Right lobe of liver (tissue), 6 donors: ENCODE results near the gene MID1. TPM values are rescaled to one million over a fixed set of nuclear protein-coding genes. Genes with fewer than 3 reads are reported as not detected.

Source experiments
- ATAC-seq, 4 donors: fragments of 200-7000 bp; cut with Tn5 transposase; one replicate each; pipeline ENCODE4 v1.9.1; 2020; ENCODE audit warnings: mild to moderate bottlenecking in 4 of 4, moderate library complexity in 4 of 4
- DNase-seq, 3 donors: peaks; one replicate each; pipeline ENCODE4 v3.0.0-alpha.2; 2020
- H3K27ac ChIP-seq, 3 donors: fragments of 200-600 bp; one replicate each; pipeline ENCODE4 v1.8.0; 2022
- H3K27me3 ChIP-seq, 2 donors: fragments of 200-600 bp; one replicate each; pipeline ENCODE4 v1.8.0; 2022
- H3K36me3 ChIP-seq, 4 donors: fragments of 200-600 bp; sonication (generic) in 1 of 4; one replicate each; pipeline versions ENCODE4 v1.5.1 to v1.8.0; 2017 to 2022; ENCODE audit warnings: control low read depth in 1 of 4
- H3K4me1 ChIP-seq, 4 donors: fragments of 200-600 bp; sonication (generic) in 1 of 4; one replicate each; pipeline versions ENCODE4 v1.5.1 to v1.8.0; 2017 to 2022; ENCODE audit warnings: control low read depth in 1 of 4
- H3K4me3 ChIP-seq, 3 donors: fragments of 200-600 bp; one replicate each; pipeline ENCODE4 v1.8.0; 2022
- H3K9me3 ChIP-seq, 4 donors: fragments of 200-600 bp; sonication (generic) in 1 of 4; one replicate each; pipeline versions ENCODE4 v1.5.1 to v1.8.0; 2017 to 2022; ENCODE audit warnings: control low read depth in 1 of 4
- CTCF ChIP-seq, 4 donors: fragments of 200-600 bp in 3 of 4; fragments of 450-650 bp in 1 of 4; IDR thresholded peaks; one replicate each; pipeline versions ENCODE4 v1.5.1 to v1.8.0; 2016 to 2022; ENCODE audit warnings: antibody characterized with exemption in 4 of 4, mild to moderate bottlenecking in 2 of 4
- POLR2A ChIP-seq: fragments of 450-650 bp; IDR thresholded peaks from one replicate; pipeline ENCODE4 v1.6.1; 2017; ENCODE audit warnings: antibody characterized with exemption, mild to moderate bottlenecking
- WGBS: methylation state at CpG from one replicate; pipeline ENCODE4 v1.1.6; 2018; ENCODE audit warnings: low coverage, low lambda C conversion rate; ENCODE audit not compliant: insufficient coverage; ENCODE audit errors: missing lambda C conversion rate; 5-methylcytosine and 5-hydroxymethylcytosine counted together
- intact Hi-C, 2 donors: fragments of 100-400 bp; cut with DNase I; formaldehyde crosslinking; loops; one replicate each; pipeline versions ENCODE4 v1.11.2 to v1.14.1; 2022
- total RNA-seq, 6 experiments: library from RNA; depleted of rRNA in 2 of 6; stranded (reverse); fragments of >200 nt in 2 of 6; fragmentation: NEBNext Ultra II Directional in 3 of 6; extraction: Animal tissue kit (Norgen Biotek cat#: 25700) in 3 of 6; gene quantifications; one replicate each; pipeline versions ENCODE4 v1.1.0 to v1.2.4, GENCODE V29; 2016 to 2023
- donor health status: DM: no; HTN: yes; CAD: no.
- donor health status: DM: no; HTN: no; CAD: no.
- donor health status: DM: no; HTN: no; CAD: no.
- donor health status: DM: no; HTN: yes; CAD: no.
- donor health status: DM: no; HTN: yes; CAD: no.

The MID1 gene
- total RNA-seq, 6 experiments from 2014 or later, result 2.2 to 10.0 (median 4.6) TPM

GRCh38 chrX:10571260-10571659 lies 49.1 kb downstream of the MID1 start:
- H3K27me3 ChIP-seq, result no peaks in the 10 kb centered on the region
- intact Hi-C loops, result no loop called here
- no peak for ATAC-seq
- H3K4me1 ChIP-seq, result no peaks in the 10 kb centered on the region
- DNase-seq, result no peak
- H3K27ac ChIP-seq, result no peak overlapping the region
- H3K4me3 ChIP-seq, result no peak overlapping the region
- WGBS, result 50% methylated on average over 1 of the region's 1 CpG
- H3K9me3 ChIP-seq, result no peaks in the 10 kb centered on the region
- H3K36me3 ChIP-seq, result no peaks in the 10 kb centered on the region
- TF ChIP-seq POLR2A (no peak), CTCF (IDR thresholded peaks at IDR 0.05) (no peak)

GRCh38 chrX:10570601-10571000 lies 49.8 kb downstream of the MID1 start:
- Histone ChIP-seq H3K27me3 (no peaks in the 10 kb centered on the region), H3K4me3 (no peak overlapping the region), H3K9me3 (no peaks in the 10 kb centered on the region), H3K4me1 (no peaks in the 10 kb centered on the region), H3K36me3 (no peaks in the 10 kb centered on the region), H3K27ac (no peak overlapping the region)
- DNase-seq (no peak), ATAC-seq (no peak)
- no peak for TF ChIP-seq POLR2A
- TF ChIP-seq CTCF (IDR thresholded peaks at IDR 0.05), result no peak
- WGBS, result 86% methylated on average over 1 of the region's 1 CpG
- intact Hi-C loops, result no loop called here

- Histone ChIP-seq H3K4me1 (no peaks in the 10 kb centered on the region), H3K36me3 (no peaks in the 10 kb centered on the region), H3K27ac (no peak overlapping the region), H3K9me3 (no peaks in the 10 kb centered on the region), H3K4me3 (no peak overlapping the region), H3K27me3 (no peaks in the 10 kb centered on the region)
- WGBS, result 45% methylated on average over 4 of the region's 4 CpGs
- no peak for TF ChIP-seq POLR2A
- no peak for TF ChIP-seq CTCF (IDR thresholded peaks at IDR 0.05)
- ATAC-seq (no peak), DNase-seq (no peak)
- intact Hi-C loops, result no loop called here
These were observed 50.4 kb downstream of the MID1 start for GRCh38 chrX:10569946-10570345.

- H3K4me3 ChIP-seq, result no peak overlapping the region
- H3K4me1 ChIP-seq, result no peaks in the 10 kb centered on the region
- H3K36me3 ChIP-seq, result no peaks in the 10 kb centered on the region
- H3K27ac ChIP-seq, result no peak overlapping the region
- intact Hi-C loops, result no loop called here
- ATAC-seq (no peak), DNase-seq (no peak)
- WGBS, result 33% methylated on average over 1 of the region's 3 CpGs
- H3K27me3 ChIP-seq, result no peaks in the 10 kb centered on the region
- no peak for TF ChIP-seq CTCF (IDR thresholded peaks at IDR 0.05)
- no peak for TF ChIP-seq POLR2A
- no peaks in the 10 kb centered on the region for H3K9me3 ChIP-seq
These were observed 52.0 kb downstream of the MID1 start for GRCh38 chrX:10568428-10568827.

GRCh38 chrX:10567136-10567535 lies 53.2 kb downstream of the MID1 start:
- TF ChIP-seq CTCF (IDR thresholded peaks at IDR 0.05), result no peak
- no peak for TF ChIP-seq POLR2A

More at GRCh38 chrX:10567136-10567535, 53.2 kb downstream of the MID1 start:
- ATAC-seq (peak in 1 of 4 donors; percentile 30), DNase-seq (no peak)
- H3K4me1 ChIP-seq, result no peaks in the 10 kb centered on the region
- no peaks in the 10 kb centered on the region for H3K9me3 ChIP-seq
- WGBS, result 85% methylated on average over 11 of the region's 20 CpGs
- no peak overlapping the region for H3K27ac ChIP-seq
- H3K27me3 ChIP-seq, result no peaks in the 10 kb centered on the region
- H3K4me3 ChIP-seq, result no peak overlapping the region
- H3K36me3 ChIP-seq, result no peaks in the 10 kb centered on the region
- intact Hi-C loops, result no loop called here
